ENCODE results near the gene SYNE2.

GRCh38 chr14:63956326-63956725 lies 103.5 kb downstream of the SYNE2 start:
- TF ChIP-seq CTCF (conservative IDR thresholded peaks at IDR 0.05; ENCODE audit: low read depth, low read length) (no peak), EZH2phosphoT487 (IDR thresholded peaks at IDR 0.05; ENCODE audit: borderline replicate concordance, low read length) (no peak), EZH2 (IDR thresholded peaks at IDR 0.05; ENCODE audit: low read length, unreplicated experiment) (no peak)

Measured in PC-3 (cell line).